ENCODE results near the gene RYR1.

DNA sequence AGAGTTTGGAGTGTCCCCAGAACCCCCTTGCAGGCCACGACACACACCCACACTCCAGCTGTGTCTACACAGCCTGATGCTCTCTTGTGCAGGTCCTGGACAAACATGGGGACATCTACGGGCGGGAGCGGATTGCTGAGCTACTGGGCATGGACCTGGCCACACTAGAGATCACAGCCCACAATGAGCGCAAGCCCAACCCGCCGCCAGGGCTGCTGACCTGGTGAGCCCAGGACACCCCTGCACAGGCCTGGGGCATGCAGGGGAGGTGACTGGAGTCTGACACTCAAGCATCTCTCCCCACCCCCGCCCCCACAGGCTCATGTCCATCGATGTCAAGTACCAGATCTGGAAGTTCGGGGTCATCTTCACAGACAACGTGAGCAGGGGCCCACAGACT lies 144.3 kb downstream of the RYR1 start:
- TF ChIP-seq, protein P1, sequence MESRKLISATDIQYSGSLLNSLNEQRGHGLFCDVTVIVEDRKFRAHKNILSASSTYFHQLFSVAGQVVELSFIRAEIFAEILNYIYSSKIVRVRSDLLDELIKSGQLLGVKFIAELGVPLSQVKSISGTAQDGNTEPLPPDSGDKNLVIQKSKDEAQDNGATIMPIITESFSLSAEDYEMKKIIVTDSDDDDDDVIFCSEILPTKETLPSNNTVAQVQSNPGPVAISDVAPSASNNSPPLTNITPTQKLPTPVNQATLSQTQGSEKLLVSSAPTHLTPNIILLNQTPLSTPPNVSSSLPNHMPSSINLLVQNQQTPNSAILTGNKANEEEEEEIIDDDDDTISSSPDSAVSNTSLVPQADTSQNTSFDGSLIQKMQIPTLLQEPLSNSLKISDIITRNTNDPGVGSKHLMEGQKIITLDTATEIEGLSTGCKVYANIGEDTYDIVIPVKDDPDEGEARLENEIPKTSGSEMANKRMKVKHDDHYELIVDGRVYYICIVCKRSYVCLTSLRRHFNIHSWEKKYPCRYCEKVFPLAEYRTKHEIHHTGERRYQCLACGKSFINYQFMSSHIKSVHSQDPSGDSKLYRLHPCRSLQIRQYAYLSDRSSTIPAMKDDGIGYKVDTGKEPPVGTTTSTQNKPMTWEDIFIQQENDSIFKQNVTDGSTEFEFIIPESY (IDR thresholded peaks at IDR 0.05) = no peak
- TF ChIP-seq NFXL1 (IDR thresholded peaks at IDR 0.05; ENCODE audit: borderline replicate concordance) (no peak), ZNF207 (IDR thresholded peaks at IDR 0.05; ENCODE audit: borderline replicate concordance) (no peak), JUND (IDR thresholded peaks at IDR 0.05; ENCODE audit: low read depth, low read length) (no peak), CBFB (IDR thresholded peaks at IDR 0.05; ENCODE audit: low read depth) (no peak), TCF7 (IDR thresholded peaks at IDR 0.05; ENCODE audit: borderline replicate concordance) (no peak), POLR2AphosphoS5 (IDR thresholded peaks at IDR 0.05; ENCODE audit: low read length) (no peak), RAD51 (IDR thresholded peaks at IDR 0.05) (no peak), EZH2 (IDR thresholded peaks at IDR 0.05; ENCODE audit: borderline replicate concordance, control insufficient read depth, low read depth, low read length) (no peak), SP1 (IDR thresholded peaks at IDR 0.05; ENCODE audit: low read depth, low read length) (no peak)
- TF ChIP-seq, protein P2, sequence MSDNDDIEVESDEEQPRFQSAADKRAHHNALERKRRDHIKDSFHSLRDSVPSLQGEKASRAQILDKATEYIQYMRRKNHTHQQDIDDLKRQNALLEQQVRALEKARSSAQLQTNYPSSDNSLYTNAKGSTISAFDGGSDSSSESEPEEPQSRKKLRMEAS (IDR thresholded peaks at IDR 0.05; ENCODE audit: low read depth, low read length) = no peak
- TF ChIP-seq, protein P3, sequence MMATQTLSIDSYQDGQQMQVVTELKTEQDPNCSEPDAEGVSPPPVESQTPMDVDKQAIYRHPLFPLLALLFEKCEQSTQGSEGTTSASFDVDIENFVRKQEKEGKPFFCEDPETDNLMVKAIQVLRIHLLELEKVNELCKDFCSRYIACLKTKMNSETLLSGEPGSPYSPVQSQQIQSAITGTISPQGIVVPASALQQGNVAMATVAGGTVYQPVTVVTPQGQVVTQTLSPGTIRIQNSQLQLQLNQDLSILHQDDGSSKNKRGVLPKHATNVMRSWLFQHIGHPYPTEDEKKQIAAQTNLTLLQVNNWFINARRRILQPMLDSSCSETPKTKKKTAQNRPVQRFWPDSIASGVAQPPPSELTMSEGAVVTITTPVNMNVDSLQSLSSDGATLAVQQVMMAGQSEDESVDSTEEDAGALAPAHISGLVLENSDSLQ (IDR thresholded peaks at IDR 0.05) = no peak
- TF ChIP-seq, protein P4, sequence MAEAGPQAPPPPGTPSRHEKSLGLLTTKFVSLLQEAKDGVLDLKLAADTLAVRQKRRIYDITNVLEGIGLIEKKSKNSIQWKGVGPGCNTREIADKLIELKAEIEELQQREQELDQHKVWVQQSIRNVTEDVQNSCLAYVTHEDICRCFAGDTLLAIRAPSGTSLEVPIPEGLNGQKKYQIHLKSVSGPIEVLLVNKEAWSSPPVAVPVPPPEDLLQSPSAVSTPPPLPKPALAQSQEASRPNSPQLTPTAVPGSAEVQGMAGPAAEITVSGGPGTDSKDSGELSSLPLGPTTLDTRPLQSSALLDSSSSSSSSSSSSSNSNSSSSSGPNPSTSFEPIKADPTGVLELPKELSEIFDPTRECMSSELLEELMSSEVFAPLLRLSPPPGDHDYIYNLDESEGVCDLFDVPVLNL (IDR thresholded peaks at IDR 0.05; ENCODE audit: low read depth, low read length) = no peak
